ENCODE measurements around the gene ZNF385C. TPM values are rescaled to one million over a fixed set of nuclear protein-coding genes. Genes with fewer than 3 reads are reported as not detected.

ZNF385C gene
- total RNA-seq, 1 experiment from 2014 or later, result 3.7 TPM

GRCh38 chr17:42107597-42108576 lies 9.6 kb upstream of the ZNF385C start (continued):
- TF ChIP-seq FOXP4 (CRISPR knock-in tag; IDR thresholded peaks at IDR 0.05) (0 out of 2 replicates have a peak, but pooled peaks have one; percentile 44), NFE2L1 (CRISPR knock-in tag; IDR thresholded peaks at IDR 0.05) (peak; percentile 95), NFATC4 (CRISPR knock-in tag; IDR thresholded peaks at IDR 0.05) (no peak), ATF3 (CRISPR knock-in tag; conservative IDR thresholded peaks at IDR 0.05) (no peak), SMAD3 (CRISPR knock-in tag; IDR thresholded peaks at IDR 0.05; ENCODE audit: borderline replicate concordance) (no peak), ERG (CRISPR knock-in tag; IDR thresholded peaks at IDR 0.05) (no peak), NR3C1 (CRISPR knock-in tag; conservative IDR thresholded peaks at IDR 0.05; ENCODE audit: low read depth) (no peak), ATF6 (CRISPR knock-in tag; IDR thresholded peaks at IDR 0.05) (no peak), USF2 (CRISPR knock-in tag; IDR thresholded peaks at IDR 0.05) (no peak), ZNF396 (CRISPR knock-in tag; IDR thresholded peaks at IDR 0.05; ENCODE audit: borderline replicate concordance) (no peak), RORB (CRISPR knock-in tag; IDR thresholded peaks at IDR 0.05) (no peak), NR1H2 (CRISPR knock-in tag; IDR thresholded peaks at IDR 0.05) (no peak), MLX (CRISPR knock-in tag; IDR thresholded peaks at IDR 0.05) (no peak), ZNF232 (CRISPR knock-in tag; IDR thresholded peaks at IDR 0.05) (no peak), ZNF138 (CRISPR knock-in tag; conservative IDR thresholded peaks at IDR 0.05) (no peak), FOXJ3 (CRISPR knock-in tag; IDR thresholded peaks at IDR 0.05; ENCODE audit: borderline replicate concordance) (no peak; the same call in 1 of the 2 replicates), FOXK1 (CRISPR knock-in tag; IDR thresholded peaks at IDR 0.05) (no peak), GTF2I (CRISPR knock-in tag; conservative IDR thresholded peaks at IDR 0.05) (no peak), ZNF416 (CRISPR knock-in tag; IDR thresholded peaks at IDR 0.05) (no peak; the same call in 1 of the 2 replicates), SOX15 (CRISPR knock-in tag; IDR thresholded peaks at IDR 0.05) (no peak)
- TF ChIP-seq, protein P1, sequence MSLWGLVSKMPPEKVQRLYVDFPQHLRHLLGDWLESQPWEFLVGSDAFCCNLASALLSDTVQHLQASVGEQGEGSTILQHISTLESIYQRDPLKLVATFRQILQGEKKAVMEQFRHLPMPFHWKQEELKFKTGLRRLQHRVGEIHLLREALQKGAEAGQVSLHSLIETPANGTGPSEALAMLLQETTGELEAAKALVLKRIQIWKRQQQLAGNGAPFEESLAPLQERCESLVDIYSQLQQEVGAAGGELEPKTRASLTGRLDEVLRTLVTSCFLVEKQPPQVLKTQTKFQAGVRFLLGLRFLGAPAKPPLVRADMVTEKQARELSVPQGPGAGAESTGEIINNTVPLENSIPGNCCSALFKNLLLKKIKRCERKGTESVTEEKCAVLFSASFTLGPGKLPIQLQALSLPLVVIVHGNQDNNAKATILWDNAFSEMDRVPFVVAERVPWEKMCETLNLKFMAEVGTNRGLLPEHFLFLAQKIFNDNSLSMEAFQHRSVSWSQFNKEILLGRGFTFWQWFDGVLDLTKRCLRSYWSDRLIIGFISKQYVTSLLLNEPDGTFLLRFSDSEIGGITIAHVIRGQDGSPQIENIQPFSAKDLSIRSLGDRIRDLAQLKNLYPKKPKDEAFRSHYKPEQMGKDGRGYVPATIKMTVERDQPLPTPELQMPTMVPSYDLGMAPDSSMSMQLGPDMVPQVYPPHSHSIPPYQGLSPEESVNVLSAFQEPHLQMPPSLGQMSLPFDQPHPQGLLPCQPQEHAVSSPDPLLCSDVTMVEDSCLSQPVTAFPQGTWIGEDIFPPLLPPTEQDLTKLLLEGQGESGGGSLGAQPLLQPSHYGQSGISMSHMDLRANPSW (CRISPR knock-in tag; conservative IDR thresholded peaks at IDR 0.05; ENCODE audit: low read depth), result no peak
- TF ChIP-seq, protein P2, sequence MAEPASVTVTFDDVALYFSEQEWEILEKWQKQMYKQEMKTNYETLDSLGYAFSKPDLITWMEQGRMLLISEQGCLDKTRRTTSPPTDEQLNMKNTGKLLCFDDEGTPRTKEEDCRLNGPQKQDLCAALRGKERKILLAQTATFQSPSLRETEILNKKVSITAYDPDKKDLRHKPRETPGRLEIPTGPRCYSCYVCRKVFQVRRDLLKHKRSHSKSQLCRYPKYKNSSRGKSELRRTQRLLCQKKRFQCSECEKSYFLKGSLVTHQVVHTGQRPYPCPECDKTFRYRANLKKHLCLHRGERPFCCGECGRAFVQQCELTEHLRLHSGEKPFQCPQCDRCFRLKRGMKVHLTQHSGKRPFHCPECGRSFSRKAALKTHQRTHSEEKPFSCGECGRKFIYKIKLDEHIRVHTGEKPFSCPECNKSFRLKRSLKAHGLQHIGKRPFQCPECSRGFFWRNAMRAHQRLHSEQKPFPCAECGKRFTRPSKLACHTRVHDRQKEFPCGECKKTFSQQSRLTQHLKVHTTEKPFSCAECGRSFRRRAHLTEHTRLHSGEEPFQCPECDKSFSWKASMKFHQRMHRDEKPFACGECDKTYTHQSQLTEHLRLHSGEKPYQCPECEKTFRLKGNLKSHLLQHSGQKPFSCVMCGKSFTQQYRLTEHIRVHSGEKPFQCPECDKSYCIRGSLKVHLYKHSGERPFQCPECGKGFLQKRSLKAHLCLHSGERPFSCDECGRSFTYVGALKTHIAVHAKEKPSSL (CRISPR knock-in tag; conservative IDR thresholded peaks at IDR 0.05), result no peak
- TF ChIP-seq, protein P3, sequence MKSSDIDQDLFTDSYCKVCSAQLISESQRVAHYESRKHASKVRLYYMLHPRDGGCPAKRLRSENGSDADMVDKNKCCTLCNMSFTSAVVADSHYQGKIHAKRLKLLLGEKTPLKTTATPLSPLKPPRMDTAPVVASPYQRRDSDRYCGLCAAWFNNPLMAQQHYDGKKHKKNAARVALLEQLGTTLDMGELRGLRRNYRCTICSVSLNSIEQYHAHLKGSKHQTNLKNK (CRISPR knock-in tag; IDR thresholded peaks at IDR 0.05), result no peak
- TF ChIP-seq, protein P4, sequence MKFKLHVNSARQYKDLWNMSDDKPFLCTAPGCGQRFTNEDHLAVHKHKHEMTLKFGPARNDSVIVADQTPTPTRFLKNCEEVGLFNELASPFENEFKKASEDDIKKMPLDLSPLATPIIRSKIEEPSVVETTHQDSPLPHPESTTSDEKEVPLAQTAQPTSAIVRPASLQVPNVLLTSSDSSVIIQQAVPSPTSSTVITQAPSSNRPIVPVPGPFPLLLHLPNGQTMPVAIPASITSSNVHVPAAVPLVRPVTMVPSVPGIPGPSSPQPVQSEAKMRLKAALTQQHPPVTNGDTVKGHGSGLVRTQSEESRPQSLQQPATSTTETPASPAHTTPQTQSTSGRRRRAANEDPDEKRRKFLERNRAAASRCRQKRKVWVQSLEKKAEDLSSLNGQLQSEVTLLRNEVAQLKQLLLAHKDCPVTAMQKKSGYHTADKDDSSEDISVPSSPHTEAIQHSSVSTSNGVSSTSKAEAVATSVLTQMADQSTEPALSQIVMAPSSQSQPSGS (CRISPR knock-in tag; IDR thresholded peaks at IDR 0.05; ENCODE audit: borderline replicate concordance, low read depth), result no peak
